ENCODE results near the gene GNMT.

Gene GNMT

GRCh38 chr6:42967228-42967627 lies 6.7 kb downstream of the GNMT start:
- Histone ChIP-seq H3K27ac (ENCODE audit: low read depth, low read length) (no peak overlapping the region), H3K9me3 (ENCODE audit: insufficient read depth, low read depth, low read length) (no peaks in the 10 kb centered on the region), H3K4me3 (ENCODE audit: low read length) (no peak overlapping the region), H3K27me3 (ENCODE audit: insufficient read depth, low read length) (no peaks in the 10 kb centered on the region), H3K36me3 (ENCODE audit: insufficient read depth, low read length) (no peaks in the 10 kb centered on the region), H3K4me1 (ENCODE audit: insufficient read depth, low read length) (no peaks in the 10 kb centered on the region; the same call in 1 of the 2 replicates), H3K9ac (ENCODE audit: low read depth, low read length) (no peak overlapping the region)
- 93% methylated on average over 11 of the region's 11 CpGs for WGBS

DNA sequence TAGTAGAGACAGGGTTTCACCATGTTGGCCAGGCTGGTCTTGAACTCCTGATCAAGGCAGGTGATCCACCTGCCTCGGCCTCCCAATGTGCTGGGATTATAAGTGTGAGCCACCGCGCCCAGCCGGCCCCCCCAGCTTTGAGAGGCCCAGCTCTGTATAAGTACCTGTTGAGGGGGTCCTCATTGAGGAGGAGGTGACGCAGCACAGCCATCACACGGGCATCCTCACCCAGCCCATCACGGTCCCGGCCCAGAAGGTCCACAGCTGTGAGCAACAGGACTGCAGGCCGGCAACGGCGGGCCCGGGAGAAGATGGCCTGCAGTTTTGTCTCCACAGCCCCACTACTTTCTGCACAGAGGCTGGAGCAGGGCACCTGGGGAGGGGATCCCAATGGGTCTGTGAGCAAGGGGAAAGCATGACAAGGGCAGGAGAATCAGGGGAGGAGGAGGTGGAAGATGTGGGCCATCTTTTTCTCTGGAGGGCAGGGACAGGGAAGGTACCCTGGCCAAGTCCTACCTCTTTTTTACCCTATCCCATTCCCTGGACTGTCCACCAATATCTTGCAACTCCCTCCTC lies 7.7 kb downstream of the GNMT start:
- Histone ChIP-seq H3K36me3 (ENCODE audit: insufficient read depth, low read length) (no peaks in the 10 kb centered on the region), H3K4me3 (ENCODE audit: low read length) (no peak overlapping the region), H3K27ac (ENCODE audit: low read depth, low read length) (no peak overlapping the region), H3K27me3 (ENCODE audit: insufficient read depth, low read length) (no peaks in the 10 kb centered on the region), H3K9ac (ENCODE audit: low read depth, low read length) (no peak overlapping the region), H3K9me3 (ENCODE audit: insufficient read depth, low read depth, low read length) (no peaks in the 10 kb centered on the region), H3K4me1 (ENCODE audit: insufficient read depth, low read length) (no peaks in the 10 kb centered on the region; the same call in 1 of the 2 replicates)
- WGBS: 94% methylated on average over 12 of the region's 12 CpGs

GRCh38 chr6:42968783-42969182 lies 8.2 kb downstream of the GNMT start:
- WGBS: 92% methylated on average over 4 of the region's 4 CpGs
- Histone ChIP-seq H3K4me3 (ENCODE audit: low read length) (no peak overlapping the region), H3K27me3 (ENCODE audit: insufficient read depth, low read length) (no peaks in the 10 kb centered on the region), H3K4me1 (ENCODE audit: insufficient read depth, low read length) (no peaks in the 10 kb centered on the region; the same call in 1 of the 2 replicates), H3K36me3 (ENCODE audit: insufficient read depth, low read length) (no peaks in the 10 kb centered on the region), H3K9me3 (ENCODE audit: insufficient read depth, low read depth, low read length) (no peaks in the 10 kb centered on the region), H3K27ac (ENCODE audit: low read depth, low read length) (no peak overlapping the region), H3K9ac (ENCODE audit: low read depth, low read length) (no peak overlapping the region)

DNA sequence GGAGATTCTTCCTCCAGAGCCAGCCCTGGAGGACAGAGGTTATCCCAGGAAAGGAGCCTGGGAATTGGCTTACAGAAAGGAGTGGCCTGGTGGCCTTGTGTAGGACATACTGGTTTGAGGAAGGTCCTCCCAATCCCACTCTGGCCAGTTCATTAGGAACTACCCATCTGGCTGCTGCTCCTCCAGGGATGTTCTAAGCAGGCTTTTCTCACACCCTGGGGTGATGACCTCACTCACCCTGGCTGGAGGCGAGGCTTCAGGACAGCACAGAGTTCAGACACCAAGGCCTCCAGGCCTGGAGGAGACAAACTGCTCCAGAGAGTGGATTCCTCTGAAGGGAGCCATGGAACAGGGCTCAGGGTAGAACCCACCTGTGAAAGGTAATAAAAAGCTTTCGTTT lies 8.9 kb downstream of the GNMT start:
- Histone ChIP-seq H3K27ac (ENCODE audit: low read depth, low read length) (no peak overlapping the region), H3K9ac (ENCODE audit: low read depth, low read length) (no peak overlapping the region), H3K9me3 (ENCODE audit: insufficient read depth, low read depth, low read length) (no peaks in the 10 kb centered on the region), H3K4me1 (ENCODE audit: insufficient read depth, low read length) (no peaks in the 10 kb centered on the region; the same call in 1 of the 2 replicates), H3K27me3 (ENCODE audit: insufficient read depth, low read length) (no peaks in the 10 kb centered on the region), H3K36me3 (ENCODE audit: insufficient read depth, low read length) (no peaks in the 10 kb centered on the region), H3K4me3 (ENCODE audit: low read length) (no peak overlapping the region)
- WGBS: 82% methylated on average over 2 of the region's 2 CpGs

DNA sequence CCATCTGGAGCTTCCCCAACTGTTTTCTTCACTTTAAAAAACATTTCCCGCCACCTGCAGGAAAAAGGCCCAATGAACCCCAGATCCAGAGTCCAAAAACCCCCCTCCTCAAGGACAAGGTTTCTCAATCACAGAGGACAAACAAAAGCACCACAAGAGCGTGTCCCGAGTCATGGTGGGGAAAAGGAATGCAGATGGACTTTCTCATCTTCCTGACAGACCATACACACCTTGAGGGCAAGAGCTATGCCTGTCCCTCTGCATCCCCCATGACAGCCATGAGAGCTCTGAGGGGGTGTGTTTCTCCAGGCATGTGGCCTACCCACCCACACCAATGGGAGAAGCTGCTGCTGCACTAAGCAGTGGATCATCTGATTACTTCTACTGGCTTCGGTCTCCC lies 9.4 kb downstream of the GNMT start:
- Histone ChIP-seq H3K9me3 (ENCODE audit: insufficient read depth, low read depth, low read length) (no peaks in the 10 kb centered on the region), H3K27ac (ENCODE audit: low read depth, low read length) (no peak overlapping the region), H3K27me3 (ENCODE audit: insufficient read depth, low read length) (no peaks in the 10 kb centered on the region), H3K4me1 (ENCODE audit: insufficient read depth, low read length) (no peaks in the 10 kb centered on the region; the same call in 1 of the 2 replicates), H3K9ac (ENCODE audit: low read depth, low read length) (no peak overlapping the region), H3K36me3 (ENCODE audit: insufficient read depth, low read length) (no peaks in the 10 kb centered on the region), H3K4me3 (ENCODE audit: low read length) (no peak overlapping the region)
- 88% methylated on average over 4 of the region's 4 CpGs for WGBS

- Histone ChIP-seq H3K27ac (ENCODE audit: low read depth, low read length) (0 out of 2 replicates have a peak overlapping the region, but pooled peaks have one; percentile 16), H3K36me3 (ENCODE audit: insufficient read depth, low read length) (no peaks in the 10 kb centered on the region), H3K9ac (ENCODE audit: low read depth, low read length) (peak overlapping the region; percentile 22; the same call in 1 of the 2 replicates), H3K4me3 (ENCODE audit: low read length) (no peak overlapping the region), H3K27me3 (ENCODE audit: insufficient read depth, low read length) (no peaks in the 10 kb centered on the region), H3K4me1 (ENCODE audit: insufficient read depth, low read length) (no peaks in the 10 kb centered on the region; the same call in 1 of the 2 replicates), H3K9me3 (ENCODE audit: insufficient read depth, low read depth, low read length) (no peaks in the 10 kb centered on the region)
- 90% methylated on average over 4 of the region's 4 CpGs for WGBS
Observed at GRCh38 chr6:42970871-42971612, 10.5 kb downstream of the GNMT start.

- no peak overlapping the region for H3K27ac ChIP-seq (ENCODE audit: low read depth, low read length)
- no peak overlapping the region for H3K4me3 ChIP-seq (ENCODE audit: low read length)
- 92% methylated on average over 3 of the region's 3 CpGs for WGBS
- no peak overlapping the region for H3K9ac ChIP-seq (ENCODE audit: low read depth, low read length)
- no peaks in the 10 kb centered on the region for H3K36me3 ChIP-seq (ENCODE audit: insufficient read depth, low read length)
- H3K4me1 ChIP-seq (ENCODE audit: insufficient read depth, low read length): no peaks in the 10 kb centered on the region; the same call in 1 of the 2 replicates
- no peaks in the 10 kb centered on the region for H3K9me3 ChIP-seq (ENCODE audit: insufficient read depth, low read depth, low read length)
- no peaks in the 10 kb centered on the region for H3K27me3 ChIP-seq (ENCODE audit: insufficient read depth, low read length)
Observed at GRCh38 chr6:42971746-42972327, 11.3 kb downstream of the GNMT start.

DNA sequence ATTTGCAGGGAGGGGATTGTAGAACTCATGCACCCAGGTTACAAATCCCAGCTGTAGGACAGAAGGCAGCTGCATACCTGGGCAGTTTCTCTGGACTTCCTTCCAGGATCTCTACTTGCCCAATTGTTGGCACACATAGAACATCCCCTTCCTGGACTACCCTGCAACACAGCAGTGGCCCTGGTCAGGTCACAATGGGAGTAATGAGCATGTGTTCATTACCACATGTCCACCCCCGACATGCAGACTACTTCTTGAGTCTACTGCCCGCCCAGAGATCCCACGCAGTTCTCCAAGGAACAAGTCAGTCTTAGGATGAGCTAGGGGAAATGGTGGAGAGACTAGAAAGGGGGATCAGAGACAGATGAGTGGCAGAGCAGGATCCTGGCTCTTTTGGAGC lies 13.4 kb downstream of the GNMT start:
- no peaks in the 10 kb centered on the region; the same call in 1 of the 2 replicates for H3K4me1 ChIP-seq (ENCODE audit: insufficient read depth, low read length)
- H3K27ac ChIP-seq (ENCODE audit: low read depth, low read length): no peak overlapping the region
- no peak overlapping the region for H3K9ac ChIP-seq (ENCODE audit: low read depth, low read length)
- H3K9me3 ChIP-seq (ENCODE audit: insufficient read depth, low read depth, low read length): no peaks in the 10 kb centered on the region
- H3K36me3 ChIP-seq (ENCODE audit: insufficient read depth, low read length): no peaks in the 10 kb centered on the region
- WGBS: 96% methylated on average over 3 of the region's 3 CpGs
- no peaks in the 10 kb centered on the region for H3K27me3 ChIP-seq (ENCODE audit: insufficient read depth, low read length)
- no peak overlapping the region for H3K4me3 ChIP-seq (ENCODE audit: low read length)

DNA sequence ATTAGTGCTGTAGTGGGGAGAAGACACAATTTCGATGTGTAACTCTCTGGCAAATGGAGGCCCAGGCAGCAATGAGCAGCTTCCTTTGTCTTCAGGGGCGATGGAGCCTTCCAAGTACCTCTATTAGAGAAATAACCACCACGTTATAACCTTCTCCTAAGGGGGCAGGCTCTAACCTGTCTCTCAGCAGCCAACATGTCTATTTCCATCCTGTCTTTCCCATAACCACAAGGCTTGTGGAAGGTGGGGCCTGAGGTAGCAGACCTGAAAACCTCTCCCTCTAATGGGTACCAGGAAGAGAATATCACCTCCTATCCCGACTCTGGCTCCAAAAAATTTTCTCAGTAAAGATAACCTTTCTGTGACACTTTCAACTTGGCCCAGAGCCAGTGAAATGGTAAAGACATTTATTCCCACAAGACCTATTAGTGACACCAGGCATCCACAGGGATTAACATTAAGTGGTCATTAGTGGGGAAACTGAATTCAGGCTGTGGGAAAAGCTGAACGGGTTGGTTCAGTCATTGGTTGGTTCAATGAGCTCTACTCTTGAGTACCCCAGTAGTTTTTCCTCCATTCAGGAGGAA lies 14.5 kb downstream of the GNMT start:
- H3K27me3 ChIP-seq (ENCODE audit: insufficient read depth, low read length): no peaks in the 10 kb centered on the region
- H3K9ac ChIP-seq (ENCODE audit: low read depth, low read length): no peak overlapping the region
- WGBS: 91% methylated on average over 5 of the region's 5 CpGs
- H3K27ac ChIP-seq (ENCODE audit: low read depth, low read length): no peak overlapping the region
- H3K9me3 ChIP-seq (ENCODE audit: insufficient read depth, low read depth, low read length): no peaks in the 10 kb centered on the region
- H3K4me1 ChIP-seq (ENCODE audit: insufficient read depth, low read length): peaks cover 7% of the 10 kb centered on the region; the same call in 1 of the 2 replicates
- H3K36me3 ChIP-seq (ENCODE audit: insufficient read depth, low read length): no peaks in the 10 kb centered on the region
- no peak overlapping the region for H3K4me3 ChIP-seq (ENCODE audit: low read length)

GRCh38 chr6:42978487-42978838 lies 17.9 kb downstream of the GNMT start:
- no peaks in the 10 kb centered on the region for H3K36me3 ChIP-seq (ENCODE audit: insufficient read depth, low read length)
- WGBS: 2% methylated on average over 28 of the region's 28 CpGs
- H3K27ac ChIP-seq (ENCODE audit: low read depth, low read length): no peak overlapping the region
- no peaks in the 10 kb centered on the region for H3K9me3 ChIP-seq (ENCODE audit: insufficient read depth, low read depth, low read length)
- H3K4me1 ChIP-seq (ENCODE audit: insufficient read depth, low read length): peaks cover 7% of the 10 kb centered on the region; the same call in 1 of the 2 replicates
- H3K4me3 ChIP-seq (ENCODE audit: low read length): peak overlapping the region; percentile 61
- H3K9ac ChIP-seq (ENCODE audit: low read depth, low read length): peak overlapping the region; percentile 61
- no peaks in the 10 kb centered on the region for H3K27me3 ChIP-seq (ENCODE audit: insufficient read depth, low read length)
